A673 (cell line): ENCODE measurements around the gene GABRB1. TPM values are rescaled to one million over a fixed set of nuclear protein-coding genes. Genes with fewer than 3 reads are reported as not detected.

Experiments used
- BruUV-seq: library from RNA; stranded (reverse); fragments of 400-500 nt; replicated peaks from 2 replicates; lab custom pipeline; 2021; lab: Mats Ljungman, UMichigan
- CTCF ChIA-PET: fragments of 300-600 bp; sonication (Branson Sonifier 250); formaldehyde crosslinking; loops from one replicate; lab custom pipeline; 2022; ENCODE audit warnings: antibody characterized with exemption; lab: Charles Lee
- POLR2A ChIA-PET: fragments of 300-600 bp; sonication (Branson Sonifier 250); formaldehyde crosslinking; loops from one replicate; lab custom pipeline; 2022; ENCODE audit warnings: antibody characterized with exemption; ENCODE audit not compliant: low non-redundant PET; lab: Charles Lee
- DNase-seq: peaks from one replicate; pipeline ENCODE4 v3.0.0-alpha.2; 2015; ENCODE audit warnings: low spot score
- H3K27ac ChIP-seq: fragments of 200-600 bp; sonication (generic); 2 replicates; pipeline ENCODE4 v1.5.1; 2016; ENCODE audit warnings: mixed run types, low read depth, mild to moderate bottlenecking, mixed read lengths, antibody characterized with exemption, low read length; ENCODE audit not compliant: poor library complexity, severe bottlenecking
- H3K27me3 ChIP-seq: fragments of 200-600 bp; sonication (generic); replicated peaks from 2 replicates; pipeline ENCODE4 v1.6.1; 2017; ENCODE audit warnings: mixed run types, low read depth, mild to moderate bottlenecking, mixed read lengths, antibody characterized with exemption, low read length; ENCODE audit not compliant: insufficient read depth, poor library complexity
- H3K36me3 ChIP-seq: fragments of 200-600 bp; sonication (generic); 2 replicates; pipeline ENCODE4 v1.6.1; 2016; ENCODE audit warnings: mixed run types, mild to moderate bottlenecking, mixed read lengths, antibody characterized with exemption, low read length; ENCODE audit not compliant: insufficient read depth, poor library complexity, severe bottlenecking
- H3K4me1 ChIP-seq: fragments of 200-600 bp; sonication (generic); 2 replicates; pipeline ENCODE4 v1.6.1; 2017; ENCODE audit warnings: mixed run types, mild to moderate bottlenecking, mixed read lengths, antibody characterized with exemption, low read length; ENCODE audit not compliant: insufficient read depth, poor library complexity, severe bottlenecking
- H3K4me3 ChIP-seq: fragments of 200-600 bp; sonication (generic); 2 replicates; pipeline ENCODE4 v1.5.1; 2016; ENCODE audit warnings: low read depth, mixed run types, mild to moderate bottlenecking, mixed read lengths, low read length; ENCODE audit not compliant: poor library complexity, severe bottlenecking
- H3K9me3 ChIP-seq: fragments of 200-600 bp; sonication (generic); 2 replicates; pipeline ENCODE4 v1.6.1; 2016; ENCODE audit warnings: mixed run types, low read depth, mild to moderate bottlenecking, mixed read lengths, antibody characterized with exemption, low read length; ENCODE audit not compliant: poor library complexity, severe bottlenecking
- CTCF ChIP-seq: fragments of 300-800, 200-600 bp; sonication (generic); conservative IDR thresholded peaks from 2 replicates; pipeline ENCODE4 v1.5.1; 2017; ENCODE audit warnings: low read depth, mild to moderate bottlenecking, antibody characterized with exemption, low read length, moderate library complexity, mixed read lengths
- EZH2 ChIP-seq: fragments of 200-600 bp; sonication (generic); IDR thresholded peaks from 2 replicates; pipeline ENCODE4 v1.6.1; 2017; ENCODE audit warnings: borderline replicate concordance, low read depth, mild to moderate bottlenecking, mixed read lengths, antibody characterized with exemption, low read length; ENCODE audit not compliant: poor library complexity, severe bottlenecking
- intact Hi-C: fragments of 100-400 bp; cut with micrococcal nuclease; formaldehyde crosslinking; loops from one replicate; pipeline ENCODE4 v1.10.0; 2022; ENCODE audit not compliant: unreplicated experiment
- total RNA-seq: library from RNA; stranded (reverse); gene quantifications from 2 replicates; pipeline ENCODE4 v1.2.3, GENCODE V29; 2021

The GABRB1 gene
- total RNA-seq, 1 experiment from 2014 or later: 1.0 TPM

- POLR2A ChIA-PET: no interaction called here
- Histone ChIP-seq H3K27ac (no peak overlapping the region), H3K9me3 (no peaks in the 10 kb centered on the region), H3K27me3 (peaks cover 7% of the 10 kb centered on the region), H3K36me3 (no peaks in the 10 kb centered on the region), H3K4me3 (no peak overlapping the region), H3K4me1 (no peaks in the 10 kb centered on the region)
- intact Hi-C loops: no loop called here
- DNase-seq: no peak
- CTCF ChIA-PET: no interaction called here
- BruUV-seq: no TSS peak
- no peak for TF ChIP-seq EZH2
- TF ChIP-seq CTCF: no peak
These were observed 9.5 kb downstream of the GABRB1 start for GRCh38 chr4:47040828-47041227.

- no peak for DNase-seq
- intact Hi-C loops: no loop called here
- no peaks in the 10 kb centered on the region for H3K9me3 ChIP-seq
- POLR2A ChIA-PET: no interaction called here
- no TSS peak for BruUV-seq
- no peaks in the 10 kb centered on the region for H3K36me3 ChIP-seq
- peaks cover 7% of the 10 kb centered on the region for H3K27me3 ChIP-seq
- no peak overlapping the region for H3K4me3 ChIP-seq
- H3K4me1 ChIP-seq: no peaks in the 10 kb centered on the region
- H3K27ac ChIP-seq: no peak overlapping the region
- TF ChIP-seq EZH2 (no peak), CTCF (no peak)
- CTCF ChIA-PET: no interaction called here
These were observed 12.5 kb downstream of the GABRB1 start for GRCh38 chr4:47043821-47044220.

DNA sequence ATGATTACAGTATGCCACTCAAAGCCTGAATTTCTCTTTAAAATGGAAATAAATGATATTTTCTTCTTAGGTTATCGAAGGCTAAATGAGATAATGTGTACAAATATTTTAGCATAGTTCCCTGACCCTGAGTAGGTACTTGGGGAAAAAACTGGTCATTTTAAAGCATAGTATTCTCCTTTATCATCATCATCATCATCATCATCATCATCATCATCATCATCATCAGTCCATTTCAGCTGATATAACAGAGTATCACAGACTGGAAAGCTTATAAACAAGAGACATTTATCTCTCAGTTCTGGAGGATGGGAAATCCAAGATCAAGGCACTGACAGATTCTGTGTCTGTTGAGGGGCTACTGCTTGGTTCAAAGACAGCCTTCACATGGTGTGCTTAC, 13.9 kb downstream of the GABRB1 start:
- H3K9me3 ChIP-seq: no peaks in the 10 kb centered on the region
- H3K27ac ChIP-seq: no peak overlapping the region
- intact Hi-C loops: no loop called here
- no peak for TF ChIP-seq CTCF
- no peak for TF ChIP-seq EZH2
- no peaks in the 10 kb centered on the region for H3K4me1 ChIP-seq
- H3K27me3 ChIP-seq: peaks cover 5% of the 10 kb centered on the region
- ChIA-PET POLR2A (no interaction called here), CTCF (no interaction called here)
- no peaks in the 10 kb centered on the region for H3K36me3 ChIP-seq
- H3K4me3 ChIP-seq: no peak overlapping the region
- no peak for DNase-seq
- no TSS peak for BruUV-seq
